ENCODE data around the gene SMARCB1.

The SMARCB1 gene

DNA sequence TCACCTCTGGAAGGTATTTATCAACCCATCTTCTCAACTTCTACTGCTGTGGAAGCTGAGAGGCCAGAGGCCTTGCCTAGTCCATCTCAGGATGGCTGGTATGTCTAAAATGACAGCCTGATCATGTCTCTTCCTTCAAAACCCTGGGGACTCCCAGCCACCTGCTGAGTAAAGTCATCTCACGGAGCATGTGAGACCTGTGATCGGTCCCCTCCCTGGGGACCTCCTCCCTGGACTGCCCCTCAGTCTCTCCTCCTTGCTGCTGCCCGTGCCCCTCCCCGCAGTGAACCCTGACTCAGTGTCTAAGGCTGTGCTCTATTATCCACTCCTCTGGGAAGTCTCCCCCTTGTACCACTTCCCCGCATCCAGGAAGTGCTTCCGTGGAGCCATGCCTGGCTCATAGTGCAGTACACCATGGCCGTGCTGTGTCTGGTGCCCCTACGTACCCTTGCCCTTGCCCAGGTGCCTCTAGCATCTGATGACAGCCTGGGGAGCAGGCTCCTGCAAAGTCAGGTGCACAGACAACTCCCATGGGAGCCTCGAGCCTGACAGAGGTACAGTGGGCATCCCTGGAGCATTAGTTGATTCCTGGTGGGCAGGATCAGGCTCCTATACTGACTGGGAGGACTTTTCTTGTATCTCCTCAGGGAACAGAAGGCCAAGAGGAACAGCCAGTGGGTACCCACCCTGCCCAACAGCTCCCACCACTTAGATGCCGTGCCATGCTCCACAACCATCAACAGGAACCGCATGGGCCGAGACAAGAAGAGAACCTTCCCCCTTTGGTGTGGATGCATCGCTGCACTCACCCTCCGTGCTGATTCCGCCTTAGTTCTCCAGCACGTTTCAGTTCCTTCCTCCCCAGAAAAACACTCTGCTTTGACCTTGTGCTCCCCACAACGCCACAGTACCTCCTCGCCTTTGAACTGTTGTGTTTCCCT lies 13.8 kb downstream of the SMARCB1 start:
- TF ChIP-seq POLR2AphosphoS5 (IDR thresholded peaks at IDR 0.05; ENCODE audit: low read depth, low read length) (no peak), SIN3A (IDR thresholded peaks at IDR 0.05; ENCODE audit: borderline replicate concordance, insufficient read depth, low read length) (no peak), FOXP2 (optimal IDR thresholded peaks at IDR 0.05; ENCODE audit: borderline replicate concordance, extremely low read depth, extremely low read length, insufficient read depth) (no peak), TAF1 (IDR thresholded peaks at IDR 0.05; ENCODE audit: borderline replicate concordance, insufficient read depth, low read length) (no peak)
- TF ChIP-seq, protein P1, sequence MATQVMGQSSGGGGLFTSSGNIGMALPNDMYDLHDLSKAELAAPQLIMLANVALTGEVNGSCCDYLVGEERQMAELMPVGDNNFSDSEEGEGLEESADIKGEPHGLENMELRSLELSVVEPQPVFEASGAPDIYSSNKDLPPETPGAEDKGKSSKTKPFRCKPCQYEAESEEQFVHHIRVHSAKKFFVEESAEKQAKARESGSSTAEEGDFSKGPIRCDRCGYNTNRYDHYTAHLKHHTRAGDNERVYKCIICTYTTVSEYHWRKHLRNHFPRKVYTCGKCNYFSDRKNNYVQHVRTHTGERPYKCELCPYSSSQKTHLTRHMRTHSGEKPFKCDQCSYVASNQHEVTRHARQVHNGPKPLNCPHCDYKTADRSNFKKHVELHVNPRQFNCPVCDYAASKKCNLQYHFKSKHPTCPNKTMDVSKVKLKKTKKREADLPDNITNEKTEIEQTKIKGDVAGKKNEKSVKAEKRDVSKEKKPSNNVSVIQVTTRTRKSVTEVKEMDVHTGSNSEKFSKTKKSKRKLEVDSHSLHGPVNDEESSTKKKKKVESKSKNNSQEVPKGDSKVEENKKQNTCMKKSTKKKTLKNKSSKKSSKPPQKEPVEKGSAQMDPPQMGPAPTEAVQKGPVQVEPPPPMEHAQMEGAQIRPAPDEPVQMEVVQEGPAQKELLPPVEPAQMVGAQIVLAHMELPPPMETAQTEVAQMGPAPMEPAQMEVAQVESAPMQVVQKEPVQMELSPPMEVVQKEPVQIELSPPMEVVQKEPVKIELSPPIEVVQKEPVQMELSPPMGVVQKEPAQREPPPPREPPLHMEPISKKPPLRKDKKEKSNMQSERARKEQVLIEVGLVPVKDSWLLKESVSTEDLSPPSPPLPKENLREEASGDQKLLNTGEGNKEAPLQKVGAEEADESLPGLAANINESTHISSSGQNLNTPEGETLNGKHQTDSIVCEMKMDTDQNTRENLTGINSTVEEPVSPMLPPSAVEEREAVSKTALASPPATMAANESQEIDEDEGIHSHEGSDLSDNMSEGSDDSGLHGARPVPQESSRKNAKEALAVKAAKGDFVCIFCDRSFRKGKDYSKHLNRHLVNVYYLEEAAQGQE (IDR thresholded peaks at IDR 0.05; ENCODE audit: insufficient read depth in 1 of 2, low read depth in 2 of 2, low read length in 2 of 2) = no peak

DNA sequence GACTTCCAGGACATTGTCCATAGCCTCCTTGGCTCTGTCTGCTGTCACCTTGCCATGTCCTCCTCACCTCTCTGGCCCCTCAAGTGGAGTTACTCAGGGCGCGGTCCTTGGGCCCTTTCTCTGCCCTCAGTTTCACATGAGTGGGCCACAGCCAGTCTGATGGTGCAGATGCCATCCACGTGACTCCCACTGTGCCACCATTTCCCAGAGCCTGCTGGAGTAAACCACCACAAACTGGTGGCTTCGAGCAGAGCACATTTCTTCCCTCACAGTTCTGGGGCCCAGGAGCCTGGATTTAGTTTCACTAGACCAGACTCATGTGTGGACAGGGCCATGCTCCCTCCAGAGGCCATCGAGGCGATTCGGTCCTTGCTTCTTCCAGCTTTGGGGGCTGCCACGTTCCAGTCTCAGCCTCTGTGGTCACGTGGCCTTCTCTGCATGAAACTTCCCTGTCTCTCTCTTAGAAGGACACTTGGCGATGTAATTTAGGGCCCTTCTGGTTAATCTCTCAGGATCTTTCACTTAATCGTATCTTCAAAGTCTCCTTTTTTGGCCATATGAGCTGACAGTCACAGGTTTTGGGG lies 14.6 kb downstream of the SMARCB1 start:
- TF ChIP-seq POLR2AphosphoS5 (IDR thresholded peaks at IDR 0.05; ENCODE audit: low read depth, low read length) = no peak
- TF ChIP-seq FOXP2 (optimal IDR thresholded peaks at IDR 0.05; ENCODE audit: borderline replicate concordance, extremely low read depth, extremely low read length, insufficient read depth) = no peak
- TF ChIP-seq, protein P1 (IDR thresholded peaks at IDR 0.05; ENCODE audit: insufficient read depth in 1 of 2, low read depth in 2 of 2, low read length in 2 of 2) = no peak
- TF ChIP-seq SIN3A (IDR thresholded peaks at IDR 0.05; ENCODE audit: borderline replicate concordance, insufficient read depth, low read length) = no peak
- TF ChIP-seq TAF1 (IDR thresholded peaks at IDR 0.05; ENCODE audit: borderline replicate concordance, insufficient read depth, low read length) = no peak

DNA sequence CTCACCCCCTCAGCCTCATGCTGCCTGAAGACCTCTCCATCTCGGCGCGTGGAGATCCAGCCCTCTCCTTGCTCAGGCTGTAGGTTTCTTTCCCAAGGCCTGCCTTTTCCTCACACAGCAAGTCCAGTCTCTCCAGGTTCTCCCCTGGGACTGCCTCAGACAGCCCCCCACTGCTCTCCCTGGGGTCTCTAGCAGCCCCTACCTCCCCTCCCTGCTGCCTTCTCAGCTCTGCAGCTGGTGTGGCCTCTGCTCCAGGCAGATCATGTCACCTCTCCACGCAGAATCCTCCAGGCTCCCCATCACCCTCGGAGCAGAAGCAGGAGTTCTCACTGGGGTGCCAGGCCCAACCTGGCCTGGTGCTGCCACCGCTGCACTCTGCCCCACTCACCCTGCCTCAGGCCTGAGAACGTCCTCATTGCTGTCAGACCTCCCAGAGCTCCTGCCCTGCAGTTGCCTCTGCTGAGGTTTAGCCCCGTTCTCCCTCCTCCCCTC lies 15.2 kb downstream of the SMARCB1 start:
- TF ChIP-seq FOXP2 (optimal IDR thresholded peaks at IDR 0.05; ENCODE audit: borderline replicate concordance, extremely low read depth, extremely low read length, insufficient read depth) (no peak), POLR2AphosphoS5 (IDR thresholded peaks at IDR 0.05; ENCODE audit: low read depth, low read length) (no peak), TAF1 (IDR thresholded peaks at IDR 0.05; ENCODE audit: borderline replicate concordance, insufficient read depth, low read length) (no peak), SIN3A (IDR thresholded peaks at IDR 0.05; ENCODE audit: borderline replicate concordance, insufficient read depth, low read length) (no peak)
- TF ChIP-seq, protein P1 (IDR thresholded peaks at IDR 0.05; ENCODE audit: insufficient read depth in 1 of 2, low read depth in 2 of 2, low read length in 2 of 2) = no peak

DNA sequence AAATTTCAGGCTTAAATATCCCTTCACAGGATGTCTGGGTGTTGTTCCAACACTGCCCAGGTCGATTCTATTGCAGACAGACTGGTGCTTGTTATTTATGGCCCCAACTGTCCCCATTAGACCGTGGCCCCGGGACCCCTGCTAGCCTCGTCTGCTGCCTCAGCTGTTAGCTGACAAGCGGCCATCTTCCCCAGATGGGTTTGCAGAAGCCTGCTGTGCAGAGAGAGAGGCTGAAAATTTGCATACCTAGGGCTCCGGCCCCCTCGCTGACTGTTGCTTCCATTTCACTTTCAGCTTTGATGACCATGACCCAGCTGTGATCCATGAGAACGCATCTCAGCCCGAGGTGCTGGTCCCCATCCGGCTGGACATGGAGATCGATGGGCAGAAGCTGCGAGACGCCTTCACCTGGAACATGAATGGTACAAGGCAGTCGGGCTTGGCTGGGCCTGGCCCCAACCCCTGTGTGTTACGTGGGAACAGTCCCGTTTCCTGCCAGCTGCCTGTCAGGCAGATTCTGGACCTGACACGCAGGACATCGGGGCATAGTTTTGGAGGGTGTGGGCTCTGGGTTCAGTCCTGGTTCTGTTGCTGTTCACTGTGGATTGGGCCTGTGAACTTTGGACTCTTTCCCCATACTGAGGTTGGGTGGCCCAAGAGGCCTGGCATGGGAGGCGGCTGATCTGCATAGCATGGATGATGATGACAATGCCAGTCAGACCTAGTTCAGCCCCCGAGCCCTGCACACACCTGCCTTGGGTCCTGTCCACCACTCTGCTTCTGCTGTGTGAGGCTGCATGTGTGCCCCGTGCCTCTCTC lies 16.4 kb downstream of the SMARCB1 start:
- TF ChIP-seq, protein P1 (IDR thresholded peaks at IDR 0.05; ENCODE audit: insufficient read depth in 1 of 2, low read depth in 2 of 2, low read length in 2 of 2) = no peak
- TF ChIP-seq TAF1 (IDR thresholded peaks at IDR 0.05; ENCODE audit: borderline replicate concordance, insufficient read depth, low read length) (no peak), SIN3A (IDR thresholded peaks at IDR 0.05; ENCODE audit: borderline replicate concordance, insufficient read depth, low read length) (no peak), FOXP2 (optimal IDR thresholded peaks at IDR 0.05; ENCODE audit: borderline replicate concordance, extremely low read depth, extremely low read length, insufficient read depth) (no peak), POLR2AphosphoS5 (IDR thresholded peaks at IDR 0.05; ENCODE audit: low read depth, low read length) (no peak)

Measured in PFSK-1 (cell line).